NCI-H187 (cell line): ENCODE data around the gene SHC3.
"Not testable (repeated sequence)": the region's sequence is repeated elsewhere in the genome, so short reads cannot be mapped to it uniquely, and the experiment has no call there.

Experiments
- DNase-seq, 2 experiments: peaks; one replicate each; lab custom pipeline; 2025; lab: John Stamatoyannopoulos, UW

The SHC3 gene

GRCh38 chr9:89177944-89178829 is at the start of gene SHC3:
Gene SHC3, minus strand, starts transcription at chr9:89178818. Its CDS starts 358 bp downstream, at chr9:89178460.
- no peak for DNase-seq

- DNase-seq: no peak
These were observed 47.4 kb upstream of the SHC3 start for GRCh38 chr9:89225991-89226471.

- no peak for DNase-seq
These were observed 47.0 kb upstream of the SHC3 start for GRCh38 chr9:89225587-89225986.

GRCh38 chr9:89225036-89225435 is 46.4 kb upstream of the SHC3 start:
- no peak for DNase-seq

GRCh38 chr9:89224633-89225032 is 46.0 kb upstream of the SHC3 start:
- DNase-seq: no peak

GRCh38 chr9:89223396-89223977 is 44.9 kb upstream of the SHC3 start:
- no peak for DNase-seq

- no peak for DNase-seq
These were observed 41.0 kb upstream of the SHC3 start for GRCh38 chr9:89219637-89220036.

- no peak for DNase-seq
These were observed 39.7 kb upstream of the SHC3 start for GRCh38 chr9:89218040-89218928.

GRCh38 chr9:89215342-89215741 is 36.7 kb upstream of the SHC3 start:
- no peak for DNase-seq

GRCh38 chr9:89213396-89213880 is 34.8 kb upstream of the SHC3 start:
- DNase-seq: no peak

GRCh38 chr9:89212171-89212570 is 33.6 kb upstream of the SHC3 start:
- DNase-seq: no peak

GRCh38 chr9:89209311-89209710 is 30.7 kb upstream of the SHC3 start:
- DNase-seq: not testable (repeated sequence)

GRCh38 chr9:89207026-89207425 is 28.4 kb upstream of the SHC3 start:
- DNase-seq: no peak

GRCh38 chr9:89204801-89205200 is 26.2 kb upstream of the SHC3 start:
- DNase-seq: no peak

GRCh38 chr9:89195131-89195797 is 16.6 kb upstream of the SHC3 start:
- DNase-seq: no peak

GRCh38 chr9:89194421-89195130 is 16.0 kb upstream of the SHC3 start:
- no peak for DNase-seq

GRCh38 chr9:89191004-89191403 is 12.4 kb upstream of the SHC3 start:
- no peak for DNase-seq

GRCh38 chr9:89189215-89189614 is 10.6 kb upstream of the SHC3 start:
- DNase-seq: no peak

- DNase-seq: no peak
These were observed 9.3 kb upstream of the SHC3 start for GRCh38 chr9:89187950-89188349.

GRCh38 chr9:89187541-89187940 is 8.9 kb upstream of the SHC3 start:
- DNase-seq: no peak

GRCh38 chr9:89186960-89187359 is 8.3 kb upstream of the SHC3 start:
- no peak for DNase-seq
